ENCODE data around the gene TAS2R38.

TAS2R38 gene

DNA sequence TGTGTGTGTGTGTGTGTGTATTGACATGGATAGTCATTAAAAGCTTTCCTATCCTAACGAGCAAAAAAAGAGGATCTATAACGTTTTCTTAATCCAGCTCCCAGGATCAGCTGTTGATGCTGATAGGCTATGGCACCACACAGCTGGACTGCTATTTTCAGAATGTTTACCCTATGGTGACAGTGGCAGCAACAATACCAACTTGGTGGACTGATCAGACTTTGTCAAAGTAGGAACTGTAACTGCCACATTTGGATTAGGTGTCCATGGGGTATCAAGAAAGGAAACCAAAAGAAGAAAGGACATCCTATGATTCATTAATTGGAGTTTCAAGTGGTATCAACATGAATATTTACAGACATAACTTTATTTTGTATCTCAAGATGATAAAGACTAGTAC lies 24.1 kb downstream of the TAS2R38 start:
- TF ChIP-seq, protein P1, sequence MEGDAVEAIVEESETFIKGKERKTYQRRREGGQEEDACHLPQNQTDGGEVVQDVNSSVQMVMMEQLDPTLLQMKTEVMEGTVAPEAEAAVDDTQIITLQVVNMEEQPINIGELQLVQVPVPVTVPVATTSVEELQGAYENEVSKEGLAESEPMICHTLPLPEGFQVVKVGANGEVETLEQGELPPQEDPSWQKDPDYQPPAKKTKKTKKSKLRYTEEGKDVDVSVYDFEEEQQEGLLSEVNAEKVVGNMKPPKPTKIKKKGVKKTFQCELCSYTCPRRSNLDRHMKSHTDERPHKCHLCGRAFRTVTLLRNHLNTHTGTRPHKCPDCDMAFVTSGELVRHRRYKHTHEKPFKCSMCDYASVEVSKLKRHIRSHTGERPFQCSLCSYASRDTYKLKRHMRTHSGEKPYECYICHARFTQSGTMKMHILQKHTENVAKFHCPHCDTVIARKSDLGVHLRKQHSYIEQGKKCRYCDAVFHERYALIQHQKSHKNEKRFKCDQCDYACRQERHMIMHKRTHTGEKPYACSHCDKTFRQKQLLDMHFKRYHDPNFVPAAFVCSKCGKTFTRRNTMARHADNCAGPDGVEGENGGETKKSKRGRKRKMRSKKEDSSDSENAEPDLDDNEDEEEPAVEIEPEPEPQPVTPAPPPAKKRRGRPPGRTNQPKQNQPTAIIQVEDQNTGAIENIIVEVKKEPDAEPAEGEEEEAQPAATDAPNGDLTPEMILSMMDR (IDR thresholded peaks at IDR 0.05; ENCODE audit: low read depth, low read length): no peak
- Histone ChIP-seq H3K27me3 (no peaks in the 10 kb centered on the region), H3K4me1 (no peaks in the 10 kb centered on the region), H3K4me3 (ENCODE audit: low read depth, low read length) (no peak overlapping the region), H3K9me3 (no peaks in the 10 kb centered on the region), H3K36me3 (no peaks in the 10 kb centered on the region)
- no peak for DNase-seq

DNA sequence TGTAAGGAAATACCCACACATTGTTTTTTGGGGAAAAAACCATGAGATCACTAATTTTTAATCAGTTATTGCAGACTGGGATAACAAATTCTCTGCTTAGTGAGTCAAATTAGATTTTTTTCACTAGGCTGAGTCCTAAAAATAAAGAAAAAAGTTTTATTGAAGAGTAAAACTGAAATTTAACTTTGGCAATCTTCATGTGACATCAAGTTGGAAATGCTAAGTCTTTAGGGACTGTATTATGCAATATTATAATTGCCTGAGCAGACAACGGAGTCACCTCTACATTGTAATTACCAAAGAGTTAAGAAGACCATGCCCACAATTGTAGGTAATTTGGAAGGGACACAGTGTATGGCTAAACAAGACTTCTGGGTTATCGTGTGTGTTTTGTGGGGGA lies 24.6 kb downstream of the TAS2R38 start:
- no peaks in the 10 kb centered on the region for H3K27me3 ChIP-seq
- no peaks in the 10 kb centered on the region for H3K9me3 ChIP-seq
- H3K4me1 ChIP-seq: no peaks in the 10 kb centered on the region
- TF ChIP-seq, protein P1 (IDR thresholded peaks at IDR 0.05; ENCODE audit: low read depth, low read length): no peak
- no peak overlapping the region for H3K4me3 ChIP-seq (ENCODE audit: low read depth, low read length)
- DNase-seq: no peak
- no peaks in the 10 kb centered on the region for H3K36me3 ChIP-seq

DNA sequence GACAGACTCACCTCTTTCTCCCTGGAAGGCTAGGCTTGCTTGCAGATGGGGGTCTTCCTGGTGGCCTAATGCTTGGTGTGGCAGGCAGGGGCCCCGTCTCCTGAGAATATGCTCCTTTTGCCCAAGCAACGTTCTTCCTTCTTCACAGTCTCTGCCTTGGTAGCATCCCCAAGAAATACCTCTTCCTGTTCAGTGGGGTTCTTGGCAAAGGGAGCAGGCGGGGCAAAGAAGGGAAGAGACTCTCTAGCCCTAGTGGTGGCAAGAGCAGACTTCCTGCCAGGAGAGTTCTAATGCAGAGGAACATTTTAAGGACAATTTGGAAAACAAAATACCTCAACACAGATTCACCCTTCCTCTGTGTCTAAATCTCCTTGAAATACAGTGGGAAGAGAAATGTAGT lies 26.8 kb downstream of the TAS2R38 start, which contains the start of gene CLEC5A:
Gene CLEC5A, minus strand, starts transcription at position 179 of the 400 bp plus-strand sequence. CDS start 682 bp downstream, outside the sequence.
- TF ChIP-seq, protein P1 (IDR thresholded peaks at IDR 0.05; ENCODE audit: low read depth, low read length): no peak
- Histone ChIP-seq H3K4me1 (no peaks in the 10 kb centered on the region), H3K36me3 (no peaks in the 10 kb centered on the region), H3K9me3 (no peaks in the 10 kb centered on the region), H3K27me3 (no peaks in the 10 kb centered on the region), H3K4me3 (ENCODE audit: low read depth, low read length) (no peak within 1 kb of the TSS)
- DNase-seq: no peak

DNA sequence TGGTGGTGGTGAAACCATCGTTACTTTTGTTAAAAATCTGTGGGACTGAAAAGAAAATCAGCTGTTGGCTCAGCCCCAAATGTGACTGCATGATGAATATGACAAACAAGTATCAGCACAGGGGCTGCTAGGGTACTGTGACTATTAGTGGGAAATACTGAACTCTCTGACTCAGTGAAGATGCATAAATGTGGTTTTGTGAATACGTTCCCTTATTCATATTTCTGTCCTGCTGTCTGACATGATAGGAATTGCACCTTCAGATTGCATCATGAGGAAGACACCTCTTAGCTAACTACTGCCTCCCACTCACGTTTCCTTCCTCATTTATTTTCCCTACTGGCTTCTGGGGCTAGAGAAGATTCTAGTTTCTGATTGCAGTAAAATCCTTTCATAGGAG lies 28.2 kb downstream of the TAS2R38 start:
- TF ChIP-seq, protein P1 (IDR thresholded peaks at IDR 0.05; ENCODE audit: low read depth, low read length): no peak
- no peak overlapping the region for H3K4me3 ChIP-seq (ENCODE audit: low read depth, low read length)
- H3K4me1 ChIP-seq: no peaks in the 10 kb centered on the region
- H3K27me3 ChIP-seq: no peaks in the 10 kb centered on the region
- H3K36me3 ChIP-seq: no peaks in the 10 kb centered on the region
- DNase-seq: no peak
- no peaks in the 10 kb centered on the region for H3K9me3 ChIP-seq

DNA sequence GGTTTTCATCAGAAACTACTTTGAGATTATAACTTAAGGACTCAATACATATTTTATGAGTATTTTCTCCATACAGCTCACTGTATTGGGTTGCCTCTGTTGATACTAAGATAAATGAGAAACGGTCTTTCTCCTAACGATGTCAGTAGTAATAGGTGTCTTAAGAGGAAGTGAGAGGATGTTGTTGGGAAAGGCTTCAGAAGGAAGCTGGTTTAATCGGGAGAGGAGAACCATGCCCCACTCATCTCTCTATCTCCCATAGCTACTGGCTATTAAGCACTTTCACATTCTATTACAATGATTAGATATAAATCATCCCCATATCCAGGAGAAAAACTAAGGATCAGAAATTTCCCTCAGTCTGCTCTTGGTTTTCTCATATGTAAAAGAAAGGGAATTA lies 28.8 kb downstream of the TAS2R38 start:
- TF ChIP-seq, protein P1 (IDR thresholded peaks at IDR 0.05; ENCODE audit: low read depth, low read length): no peak
- no peak overlapping the region for H3K4me3 ChIP-seq (ENCODE audit: low read depth, low read length)
- no peaks in the 10 kb centered on the region for H3K4me1 ChIP-seq
- no peaks in the 10 kb centered on the region for H3K9me3 ChIP-seq
- no peak for DNase-seq
- H3K27me3 ChIP-seq: no peaks in the 10 kb centered on the region
- H3K36me3 ChIP-seq: no peaks in the 10 kb centered on the region

DNA sequence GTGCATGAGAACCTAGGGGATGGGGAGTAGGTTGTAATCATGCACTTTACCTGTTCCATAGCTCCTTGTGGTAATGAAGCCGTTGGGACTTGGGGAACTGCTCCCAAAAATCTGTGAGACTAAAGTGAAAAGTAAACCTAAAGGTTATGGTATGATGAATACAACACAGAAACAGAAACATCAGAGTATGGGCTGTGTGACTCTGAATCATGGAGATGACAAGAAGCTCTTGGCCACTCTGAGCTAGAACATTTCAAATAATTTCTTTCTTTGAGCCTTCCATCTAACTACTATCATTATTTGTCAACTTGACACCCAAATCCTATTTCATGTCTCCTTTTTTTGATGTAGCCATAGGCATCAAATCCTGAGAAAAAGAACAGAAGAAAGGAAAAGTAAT lies 29.7 kb downstream of the TAS2R38 start:
- DNase-seq: no peak
- no peaks in the 10 kb centered on the region for H3K36me3 ChIP-seq
- no peak overlapping the region for H3K4me3 ChIP-seq (ENCODE audit: low read depth, low read length)
- TF ChIP-seq, protein P1 (IDR thresholded peaks at IDR 0.05; ENCODE audit: low read depth, low read length): no peak
- no peaks in the 10 kb centered on the region for H3K9me3 ChIP-seq
- no peaks in the 10 kb centered on the region for H3K4me1 ChIP-seq
- no peaks in the 10 kb centered on the region for H3K27me3 ChIP-seq

All from BE2C (cell line).